DMS 273 treated with DMSO at 0.1 percent for 48 hours (cell line): ENCODE data around the gene FCHO1.

Source experiments
- DNase-seq: peaks from one replicate; lab custom pipeline; 2025; lab: John Stamatoyannopoulos, UW

FCHO1 gene

DNA sequence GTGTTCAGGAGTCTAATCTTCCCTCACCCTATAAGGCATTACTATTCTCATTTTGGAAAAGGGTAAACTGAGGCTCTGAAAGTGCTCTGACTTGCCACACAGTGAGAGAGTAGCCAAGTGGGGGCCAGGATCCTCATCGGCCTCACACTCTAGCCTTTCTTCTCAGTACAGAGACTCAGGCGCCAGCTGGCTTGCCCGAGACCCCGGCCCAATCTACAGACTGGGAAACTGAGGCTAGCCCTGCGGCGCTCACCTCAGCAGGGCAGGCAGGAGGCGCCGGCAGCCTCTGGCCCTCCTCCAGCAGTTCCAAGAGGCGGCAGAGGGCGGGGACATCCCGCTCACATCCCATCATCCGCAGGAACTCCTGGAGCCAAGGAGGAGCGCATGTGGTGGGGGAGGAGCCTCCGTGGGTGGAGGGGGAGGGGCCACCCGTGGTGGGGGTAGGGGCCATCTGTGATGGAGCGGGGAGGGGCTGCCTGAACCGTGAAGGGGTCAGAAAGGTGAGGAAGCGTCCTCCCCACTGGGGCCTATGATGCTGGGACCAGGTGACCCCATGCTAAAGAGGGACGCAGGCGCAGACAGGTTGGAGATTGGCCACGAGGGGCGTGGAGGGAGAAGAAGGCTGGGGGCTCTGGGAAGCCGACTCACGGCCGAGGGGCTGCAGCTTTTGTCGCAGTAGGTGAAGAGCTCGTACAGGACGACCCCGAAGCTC is 78.7 kb downstream of the FCHO1 start:
- peak; percentile 66 for DNase-seq

DNA sequence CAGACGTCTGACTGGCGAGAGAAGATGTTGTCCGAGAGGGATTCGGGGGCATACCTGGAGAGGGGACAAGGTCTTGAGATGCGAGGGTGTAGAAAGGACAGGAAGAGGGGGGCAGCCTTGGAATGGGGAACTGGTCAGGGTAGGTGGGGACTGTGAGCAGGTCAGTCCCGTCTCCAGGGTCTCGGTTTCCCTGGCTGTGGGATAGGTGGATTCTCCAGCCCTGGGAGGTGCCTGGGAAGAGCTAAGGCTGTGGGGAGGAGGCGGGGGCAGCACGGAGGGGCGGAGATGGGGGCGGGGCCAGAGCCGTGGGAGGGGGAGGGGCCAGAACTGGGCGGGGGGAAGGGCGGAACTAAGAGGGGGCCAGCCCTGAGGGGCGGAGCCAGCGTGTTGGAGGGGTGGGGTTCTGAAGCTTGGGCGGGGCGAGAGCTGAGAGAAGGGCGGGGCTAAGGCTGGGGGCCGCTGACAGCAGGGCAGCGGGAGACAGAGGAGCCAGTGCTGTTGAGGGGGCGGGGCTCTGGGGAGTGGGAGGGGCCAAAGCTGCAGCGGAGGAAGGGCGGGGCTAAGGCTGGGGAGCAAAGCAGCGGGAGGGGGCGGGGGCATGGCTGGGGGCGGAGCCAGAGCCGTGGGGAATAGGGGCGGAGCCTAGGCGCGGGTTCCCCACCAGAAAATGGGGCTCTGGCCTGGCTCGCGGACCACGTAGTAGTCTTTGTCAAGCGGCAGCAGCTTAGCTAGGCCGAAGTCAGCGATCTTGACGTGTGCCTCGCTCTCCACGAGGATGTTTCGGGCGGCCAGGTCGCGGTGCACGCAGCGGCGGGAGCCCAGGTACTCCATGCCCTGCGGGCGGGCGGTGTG is 79.5 kb downstream of the FCHO1 start:
- DNase-seq, result peak; percentile 71

DNA sequence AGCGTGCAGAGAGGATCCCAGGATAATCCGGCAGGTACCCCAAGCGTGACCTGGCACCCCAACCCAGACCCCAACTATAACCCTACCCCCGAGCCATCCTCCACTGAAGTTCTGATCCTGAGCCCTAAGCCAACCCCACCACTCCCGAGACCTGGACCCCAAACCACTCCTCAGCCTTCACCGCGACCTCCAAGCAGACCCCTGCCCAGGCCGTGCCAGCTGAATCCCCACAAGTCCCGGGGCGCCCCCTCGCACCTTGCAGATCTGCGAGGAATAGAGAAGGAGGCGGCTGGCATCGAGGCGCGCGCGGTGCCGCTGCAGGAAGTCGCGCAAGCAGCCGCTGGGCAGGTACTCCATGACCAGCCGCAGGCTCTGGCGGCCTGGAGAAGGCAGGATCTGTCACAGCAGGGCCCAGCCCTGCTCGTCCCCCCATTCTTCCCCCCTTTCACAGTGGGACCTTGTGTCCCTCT is 80.2 kb downstream of the FCHO1 start:
- DNase-seq, result no peak

DNA sequence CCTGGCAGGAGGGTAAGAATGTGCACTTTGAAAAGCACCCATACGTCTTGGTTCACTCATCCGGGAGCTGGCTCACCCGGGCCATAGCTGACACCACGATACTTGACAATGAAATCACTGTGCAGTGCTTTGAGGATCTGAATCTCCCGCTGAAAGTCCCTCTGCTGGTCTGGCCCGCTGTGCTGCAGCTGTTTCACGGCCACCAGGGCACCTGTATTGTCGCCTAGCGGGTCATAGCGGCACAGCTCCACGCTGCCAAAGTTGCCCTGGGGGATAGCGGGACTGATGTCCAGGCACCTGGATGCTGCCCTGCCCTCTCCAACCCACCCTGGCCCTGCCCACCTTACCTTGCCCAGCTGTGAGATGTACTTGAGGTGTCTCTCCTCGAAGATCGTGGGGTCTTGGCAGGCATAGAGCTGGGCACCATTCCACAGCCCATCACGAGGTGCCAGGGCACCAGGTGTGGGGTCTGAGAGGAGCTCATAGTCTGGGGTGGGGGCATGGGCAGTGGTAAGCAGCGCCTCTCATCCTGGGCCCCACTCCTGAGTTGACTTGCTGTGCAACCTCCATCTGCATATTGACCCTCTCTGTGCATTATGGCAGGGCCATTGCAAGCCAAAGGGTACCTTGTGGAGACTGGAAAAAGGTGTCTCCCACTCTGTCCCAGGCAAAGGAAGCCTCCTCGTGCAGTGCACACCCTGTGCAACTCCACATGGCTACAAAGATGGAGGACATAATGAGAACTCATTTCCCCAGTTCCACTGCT is 81.3 kb downstream of the FCHO1 start:
- no peak for DNase-seq

DNA sequence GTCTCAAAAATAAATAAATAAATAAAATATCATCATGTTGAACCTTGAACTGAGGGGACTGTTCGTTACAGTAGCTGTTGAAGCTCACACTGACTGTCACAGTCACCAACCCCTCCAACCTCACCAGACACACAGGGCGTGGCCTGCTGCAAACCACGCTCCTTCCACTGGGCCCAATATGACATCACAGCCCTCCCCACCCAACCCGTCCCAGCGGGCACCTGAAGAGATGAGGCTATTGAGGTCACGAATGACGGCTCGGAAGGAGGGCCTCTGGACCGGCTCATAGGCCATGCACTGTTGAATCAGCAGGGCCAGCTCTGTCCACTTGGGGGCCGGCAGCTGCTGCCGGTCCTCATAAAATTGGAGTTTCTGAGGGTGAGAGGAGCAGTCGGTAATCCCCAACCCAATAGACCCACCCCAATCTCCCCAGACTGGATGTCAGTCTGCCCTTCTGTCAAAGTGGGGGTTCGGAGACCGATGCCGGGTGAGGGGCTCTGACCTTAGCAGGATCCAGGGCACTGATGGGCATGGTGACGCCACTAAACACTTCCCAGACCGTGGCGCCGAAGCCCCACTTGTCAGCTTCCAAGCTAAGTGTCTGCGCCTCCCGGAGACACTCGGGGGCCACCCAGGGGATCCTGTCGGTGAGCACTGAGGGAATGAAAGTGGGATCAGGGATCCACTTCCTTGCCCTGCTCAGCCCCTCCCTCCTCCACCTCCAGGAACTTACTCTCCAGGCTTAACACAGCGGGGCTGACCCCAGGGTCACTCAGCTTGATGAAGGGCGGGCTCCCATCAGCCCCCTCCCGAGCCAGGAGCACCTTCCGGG is 83.3 kb downstream of the FCHO1 start:
- no peak for DNase-seq

DNA sequence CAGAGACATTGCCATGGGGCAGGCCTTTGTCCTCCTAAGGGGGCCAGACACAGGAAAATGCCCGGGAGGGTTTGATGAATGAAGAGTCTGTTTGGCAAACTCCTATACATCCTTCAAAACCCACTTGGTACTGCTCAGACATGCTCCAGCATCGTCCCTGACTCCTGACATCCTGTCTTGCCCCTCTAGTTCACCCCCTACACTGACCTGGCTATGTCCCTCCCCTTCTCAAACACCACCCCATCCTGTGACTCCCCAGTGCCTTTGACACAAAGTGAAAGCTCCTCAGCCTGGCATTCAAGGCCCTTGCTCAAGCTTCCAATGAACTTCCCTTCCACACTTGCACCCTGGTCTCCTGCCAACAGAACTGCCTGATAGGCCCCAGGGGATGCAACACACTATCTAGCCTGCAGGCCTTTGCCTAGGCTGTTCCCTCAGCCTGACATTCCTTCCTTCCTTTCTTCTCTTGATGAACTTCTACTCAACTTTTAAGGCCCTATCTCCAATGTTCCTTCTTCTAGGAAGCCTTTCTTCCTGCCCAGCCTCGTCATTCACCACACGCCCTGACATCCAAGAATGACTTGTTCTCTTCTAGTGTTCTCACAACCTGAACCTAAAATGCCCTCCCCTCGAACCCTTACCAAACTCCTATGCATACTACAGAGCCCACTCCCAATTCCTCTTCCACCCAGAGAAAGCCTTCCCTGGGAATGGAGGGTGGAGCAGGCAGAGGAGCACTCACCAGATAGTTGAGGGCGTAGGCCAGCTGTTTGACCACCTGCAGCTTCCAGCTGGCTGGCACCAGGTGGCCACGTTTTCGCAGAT is 84.1 kb downstream of the FCHO1 start:
- no peak for DNase-seq

DNA sequence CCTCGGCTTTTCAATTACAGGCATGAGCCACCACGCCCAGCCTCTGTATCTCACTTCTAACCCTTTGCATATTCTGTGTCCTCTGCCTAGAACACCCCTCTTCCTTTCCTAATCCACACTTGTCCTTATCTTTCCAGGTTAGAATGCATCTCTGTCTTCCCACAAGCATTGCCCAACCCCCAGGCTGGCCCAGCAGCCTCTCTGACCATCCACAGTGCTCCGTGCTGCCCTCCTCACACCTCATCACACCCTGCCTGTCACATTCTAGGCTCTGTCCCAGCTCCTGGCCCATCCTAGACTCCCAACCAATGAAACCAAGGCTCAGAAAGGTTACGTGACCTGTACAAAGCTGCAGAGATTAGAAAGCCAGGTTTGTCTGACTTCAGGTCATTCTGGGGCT is 85.3 kb downstream of the FCHO1 start:
- no peak for DNase-seq

DNA sequence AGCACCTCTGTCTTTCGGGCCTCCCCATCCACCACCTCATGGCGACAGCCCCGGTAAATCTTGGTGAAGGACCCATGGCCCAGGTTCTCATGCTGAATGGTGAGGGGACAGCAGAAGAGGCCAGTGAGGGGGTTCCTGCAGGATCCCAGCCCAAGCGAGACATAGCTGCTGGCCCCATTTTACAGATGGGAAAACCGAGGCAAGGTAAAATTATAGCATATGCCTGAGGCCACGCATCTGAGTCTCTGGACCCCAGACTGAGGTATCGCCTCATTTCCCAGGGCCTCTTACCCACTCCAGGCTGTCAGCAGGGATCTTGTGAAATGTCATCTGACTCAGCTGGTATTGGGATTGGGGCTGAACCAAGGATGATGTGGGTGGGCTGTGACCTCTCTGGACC is 86.7 kb downstream of the FCHO1 start:
- DNase-seq, result no peak
